Ascending aorta (tissue), 2 donors: ENCODE results near the gene VIPR1. TPM values are rescaled to one million over a fixed set of nuclear protein-coding genes. Genes with fewer than 3 reads are reported as not detected.

ENCODE experiments used
- DNase-seq, 2 donors: peaks; one replicate each; pipeline ENCODE4 v3.0.0-alpha.2; 2019; ENCODE audit warnings: low spot score in 2 of 2
- H3K27ac ChIP-seq, 2 donors: fragments of 200-600 bp; sonication (generic); one replicate each; pipeline ENCODE4 v1.5.1; 2016 to 2017; ENCODE audit warnings: mild to moderate bottlenecking in 1 of 2
- H3K27me3 ChIP-seq: fragments of 200-600 bp; sonication (generic); one replicate; pipeline ENCODE4 v1.5.1; 2017
- H3K36me3 ChIP-seq, 2 donors: fragments of 200-600 bp; sonication (generic); one replicate each; pipeline ENCODE4 v1.5.1; 2016
- H3K4me1 ChIP-seq, 2 donors: fragments of 200-600 bp; sonication (generic); one replicate each; pipeline ENCODE4 v1.5.1; 2016 to 2017; ENCODE audit warnings: mild to moderate bottlenecking in 1 of 2
- H3K4me3 ChIP-seq, 2 donors: fragments of 200-600 bp; sonication (generic); one replicate each; pipeline ENCODE4 v1.5.1; 2016 to 2017; ENCODE audit warnings: mild to moderate bottlenecking in 1 of 2
- H3K9me3 ChIP-seq, 2 donors: fragments of 200-600 bp; sonication (generic); one replicate each; pipeline ENCODE4 v1.5.1; 2016
- CTCF ChIP-seq, 3 experiments: fragments of 200-600 bp in 2 of 3; fragments of 450-650 bp in 1 of 3; sonication (generic) in 2 of 3; IDR thresholded peaks; one replicate each; pipeline ENCODE4 v1.5.1; 2016 to 2019; ENCODE audit warnings: antibody characterized with exemption in 3 of 3, mild to moderate bottlenecking in 1 of 3, moderate library complexity in 1 of 3
- intact Hi-C: fragments of 100-400 bp; cut with DNase I; formaldehyde crosslinking; loops from one replicate; pipeline ENCODE4 v1.15.1; 2023
- total RNA-seq: library from RNA; depleted of rRNA; stranded (reverse); fragments of >200 nt; gene quantifications from one replicate; pipeline ENCODE4 v1.1.0, GENCODE V29; 2016

VIPR1 gene
- total RNA-seq, 1 donor from 2014 or later: 3.5 TPM

GRCh38 chr3:42468111-42468510, 34.3 kb upstream of the VIPR1 start:
- no peaks in the 10 kb centered on the region for H3K9me3 ChIP-seq
- no peaks in the 10 kb centered on the region for H3K36me3 ChIP-seq
- no peak for TF ChIP-seq CTCF (IDR thresholded peaks at IDR 0.05)
- no peaks in the 10 kb centered on the region for H3K4me1 ChIP-seq
- no peak overlapping the region for H3K27ac ChIP-seq
- no peak for DNase-seq
- H3K27me3 ChIP-seq: no peaks in the 10 kb centered on the region
- intact Hi-C loops: no loop called here
- no peak overlapping the region for H3K4me3 ChIP-seq

- no peak overlapping the region for H3K27ac ChIP-seq
- intact Hi-C loops: no loop called here
Measured at GRCh38 chr3:42472555-42472954, 29.9 kb upstream of the VIPR1 start.

GRCh38 chr3:42473083-42473932, 29.1 kb upstream of the VIPR1 start:
- Histone ChIP-seq H3K27ac (no peak overlapping the region), H3K27me3 (no peaks in the 10 kb centered on the region), H3K4me3 (no peak overlapping the region), H3K36me3 (no peaks in the 10 kb centered on the region), H3K9me3 (no peaks in the 10 kb centered on the region), H3K4me1 (peaks cover 0 to 8% of the 10 kb centered on the region in 2 donors)
- TF ChIP-seq CTCF (IDR thresholded peaks at IDR 0.05): no peak
- intact Hi-C loops: no loop called here
- no peak for DNase-seq

More at GRCh38 chr3:42472555-42472954, 29.9 kb upstream of the VIPR1 start:
- Histone ChIP-seq H3K36me3 (no peaks in the 10 kb centered on the region), H3K4me3 (no peak overlapping the region), H3K27me3 (no peaks in the 10 kb centered on the region), H3K4me1 (peaks cover 0 to 8% of the 10 kb centered on the region in 2 donors), H3K9me3 (no peaks in the 10 kb centered on the region)
- no peak for TF ChIP-seq CTCF (IDR thresholded peaks at IDR 0.05)
- DNase-seq: no peak

- peak in 1 of 2 donors; percentile 42 for DNase-seq
- Histone ChIP-seq H3K27ac (peak overlapping the region; percentile 26 to 60), H3K27me3 (no peaks in the 10 kb centered on the region)
Measured at GRCh38 chr3:42476225-42477125, 26.0 kb upstream of the VIPR1 start.

More at GRCh38 chr3:42476225-42477125, 26.0 kb upstream of the VIPR1 start:
- TF ChIP-seq CTCF (IDR thresholded peaks at IDR 0.05): no peak
- H3K9me3 ChIP-seq: no peaks in the 10 kb centered on the region
- no peak overlapping the region for H3K4me3 ChIP-seq
- no peaks in the 10 kb centered on the region for H3K36me3 ChIP-seq
- H3K4me1 ChIP-seq: peaks cover 0 to 8% of the 10 kb centered on the region in 2 donors
- intact Hi-C loops: no loop called here
